H9 (cell line): ENCODE measurements around the gene WDR27. TPM values are rescaled to one million over a fixed set of nuclear protein-coding genes. Genes with fewer than 3 reads are reported as not detected.

Experiments
- DNase-seq: peaks from one replicate; pipeline ENCODE4 v3.0.0-alpha.2; 2017
- H2AFZ ChIP-seq: one replicate; pipeline ENCODE4 v1.6.1; 2013; ENCODE audit warnings: mild to moderate bottlenecking, low read length, control low read depth, moderate library complexity
- H2AK5ac ChIP-seq: 2 replicates; pipeline ENCODE4 v1.6.1; 2013; ENCODE audit warnings: low read length, control low read depth, mixed read lengths; ENCODE audit not compliant: insufficient read length
- H2BK120ac ChIP-seq: one replicate; pipeline ENCODE4 v1.6.1; 2013; ENCODE audit warnings: low read depth, mild to moderate bottlenecking, low read length, control low read depth, inconsistent platforms; ENCODE audit not compliant: poor library complexity, severe bottlenecking
- H2BK12ac ChIP-seq: 2 replicates; pipeline ENCODE4 v1.6.1; 2013; ENCODE audit warnings: low read length, control low read depth, mixed read lengths, low read depth; ENCODE audit not compliant: insufficient read length
- H2BK15ac ChIP-seq: 2 replicates; pipeline ENCODE4 v1.6.1; 2013; ENCODE audit warnings: low read depth, low read length, control low read depth
- H2BK20ac ChIP-seq: one replicate; pipeline ENCODE4 v1.6.1; 2013; ENCODE audit warnings: low read depth, mild to moderate bottlenecking, low read length, control low read depth, inconsistent platforms; ENCODE audit not compliant: poor library complexity, severe bottlenecking
- H2BK5ac ChIP-seq: 2 replicates; pipeline ENCODE4 v1.6.1; 2013; ENCODE audit warnings: low read length, control low read depth, mixed read lengths; ENCODE audit not compliant: insufficient read length
- H3K14ac ChIP-seq: 2 replicates; pipeline ENCODE4 v1.6.1; 2013; ENCODE audit warnings: low read length, control low read depth; ENCODE audit not compliant: insufficient read depth
- H3K18ac ChIP-seq: 2 replicates; pipeline ENCODE4 v1.6.1; 2013; ENCODE audit warnings: low read depth, mild to moderate bottlenecking, mixed read lengths, low read length, control low read depth; ENCODE audit not compliant: insufficient read length
- H3K23ac ChIP-seq: 2 replicates; pipeline ENCODE4 v1.6.1; 2013; ENCODE audit warnings: low read length, control low read depth, mixed read lengths, low read depth; ENCODE audit not compliant: insufficient read length
- H3K23me2 ChIP-seq: 2 replicates; pipeline ENCODE4 v1.6.1; 2013; ENCODE audit warnings: low read depth, mild to moderate bottlenecking, mixed read lengths, low read length, control low read depth; ENCODE audit not compliant: insufficient read length, poor library complexity, severe bottlenecking
- H3K27ac ChIP-seq: 2 replicates; pipeline ENCODE4 v1.5.1; 2013; ENCODE audit warnings: low read length, control low read depth, mixed read lengths, low read depth; ENCODE audit not compliant: insufficient read length
- H3K27me3 ChIP-seq: 2 replicates; pipeline ENCODE4 v1.6.1; 2013; ENCODE audit warnings: low read length, control low read depth, inconsistent platforms; ENCODE audit not compliant: insufficient read depth
- H3K4ac ChIP-seq: 2 replicates; pipeline ENCODE4 v1.6.1; 2013; ENCODE audit warnings: low read depth, mild to moderate bottlenecking, control low read depth, inconsistent platforms, low read length, moderate library complexity
- H3K4me1 ChIP-seq: 2 replicates; pipeline ENCODE4 v1.6.1; 2013; ENCODE audit warnings: low read length, control low read depth, inconsistent platforms; ENCODE audit not compliant: insufficient read depth
- H3K4me2 ChIP-seq: 2 replicates; pipeline ENCODE4 v1.6.1; 2013; ENCODE audit warnings: low read length, control low read depth, mixed read lengths; ENCODE audit not compliant: insufficient read length, insufficient read depth
- H3K56ac ChIP-seq: 2 replicates; pipeline ENCODE4 v1.6.1; 2013; ENCODE audit warnings: low read depth, mild to moderate bottlenecking, mixed read lengths, low read length, control low read depth; ENCODE audit not compliant: insufficient read length
- H3K79me1 ChIP-seq: 2 replicates; pipeline ENCODE4 v1.6.1; 2013; ENCODE audit warnings: low read depth, mild to moderate bottlenecking, moderate library complexity, low read length, control low read depth, inconsistent platforms; ENCODE audit not compliant: insufficient read depth, poor library complexity, severe bottlenecking
- H3K79me2 ChIP-seq: 2 replicates; pipeline ENCODE4 v1.6.1; 2013; ENCODE audit warnings: low read length, control low read depth, inconsistent platforms; ENCODE audit not compliant: insufficient read depth
- H3K9ac ChIP-seq: 2 replicates; pipeline ENCODE4 v1.6.1; 2013; ENCODE audit warnings: low read length, control low read depth, mixed read lengths; ENCODE audit not compliant: insufficient read length; ENCODE audit errors: extremely low read depth
- H3K9me3 ChIP-seq: one replicate; pipeline ENCODE4 v1.6.1; 2013; ENCODE audit warnings: low read depth, low read length, inconsistent platforms; ENCODE audit not compliant: control insufficient read depth
- H3T11ph ChIP-seq: one replicate; pipeline ENCODE4 v1.6.1; 2013; ENCODE audit warnings: mild to moderate bottlenecking, low read length, control low read depth, inconsistent platforms
- H4K20me1 ChIP-seq: one replicate; pipeline ENCODE4 v1.6.1; 2013; ENCODE audit not compliant: control insufficient read depth, insufficient read length, insufficient read depth
- H4K5ac ChIP-seq: 2 replicates; pipeline ENCODE4 v1.6.1; 2013; ENCODE audit warnings: low read depth, mild to moderate bottlenecking, mixed read lengths, low read length, control low read depth; ENCODE audit not compliant: insufficient read length
- H4K8ac ChIP-seq: replicated peaks from 2 replicates; pipeline ENCODE4 v1.6.1; 2013; ENCODE audit warnings: low read length, control low read depth, mixed read lengths, low read depth; ENCODE audit not compliant: insufficient read length
- H4K91ac ChIP-seq: 2 replicates; pipeline ENCODE4 v1.6.1; 2013; ENCODE audit warnings: low read depth, mild to moderate bottlenecking, moderate library complexity, mixed read lengths, low read length, control low read depth; ENCODE audit not compliant: insufficient read length
- H3K27ac Mint-ChIP-seq, 3 experiments: 2 replicates in 2 of 3; 3 replicates in 1 of 3; pipeline ENCODE4 v1.8.0; 2020 to 2021; ENCODE audit warnings: mixed read lengths in 3 of 3, mild to moderate bottlenecking in 1 of 3, moderate library complexity in 1 of 3
- H3K27me3 Mint-ChIP-seq: 2 replicates; pipeline ENCODE4 v1.8.0; 2021; ENCODE audit warnings: low read depth, mild to moderate bottlenecking, moderate library complexity, mixed read lengths
- H3K36me3 Mint-ChIP-seq, 3 experiments: 2 replicates in 2 of 3; 3 replicates in 1 of 3; pipeline ENCODE4 v1.8.0; 2020 to 2021; ENCODE audit warnings: low read depth in 3 of 3, mixed read lengths in 3 of 3; ENCODE audit not compliant: insufficient read depth in 1 of 3
- H3K4me1 Mint-ChIP-seq, 2 experiments: 2 replicates each; pipeline ENCODE4 v1.8.0; 2020; ENCODE audit warnings: mixed read lengths in 2 of 2
- H3K4me3 Mint-ChIP-seq, 2 experiments: 2 replicates in 1 of 2; 3 replicates in 1 of 2; pipeline ENCODE4 v1.8.0; 2020 to 2021; ENCODE audit warnings: mild to moderate bottlenecking in 2 of 2, mixed read lengths in 2 of 2, moderate library complexity in 1 of 2
- H3K9me3 Mint-ChIP-seq, 2 experiments: 2 replicates in 1 of 2; 3 replicates in 1 of 2; pipeline ENCODE4 v1.8.0; 2020; ENCODE audit warnings: mild to moderate bottlenecking in 2 of 2, mixed read lengths in 2 of 2, moderate library complexity in 1 of 2
- WGBS: extraction: QIAGEN DNeasy Blood & Tissue Kit; methylation state at CpG from one replicate; pipeline ENCODE4 v1.1.7; 2013; ENCODE audit warnings: missing lambda C conversion rate, low lambda C conversion rate, mixed read lengths; ENCODE audit not compliant: insufficient read length; ENCODE audit errors: extremely low coverage; 5-methylcytosine and 5-hydroxymethylcytosine counted together
- total RNA-seq: library from RNA; stranded (reverse); gene quantifications from 2 replicates; pipeline ENCODE4 v1.2.1, GENCODE V29; 2021
- TF ChIP-seq, protein P1 (sequence below): fragments of 200-600 bp; sonication (generic); conservative IDR thresholded peaks from 3 replicates; pipeline ENCODE4 v1.8.0; 2021; ENCODE audit warnings: antibody characterized with exemption, mild to moderate bottlenecking

The WDR27 gene
- total RNA-seq, 1 experiment from 2014 or later = 48.7 TPM

DNA sequence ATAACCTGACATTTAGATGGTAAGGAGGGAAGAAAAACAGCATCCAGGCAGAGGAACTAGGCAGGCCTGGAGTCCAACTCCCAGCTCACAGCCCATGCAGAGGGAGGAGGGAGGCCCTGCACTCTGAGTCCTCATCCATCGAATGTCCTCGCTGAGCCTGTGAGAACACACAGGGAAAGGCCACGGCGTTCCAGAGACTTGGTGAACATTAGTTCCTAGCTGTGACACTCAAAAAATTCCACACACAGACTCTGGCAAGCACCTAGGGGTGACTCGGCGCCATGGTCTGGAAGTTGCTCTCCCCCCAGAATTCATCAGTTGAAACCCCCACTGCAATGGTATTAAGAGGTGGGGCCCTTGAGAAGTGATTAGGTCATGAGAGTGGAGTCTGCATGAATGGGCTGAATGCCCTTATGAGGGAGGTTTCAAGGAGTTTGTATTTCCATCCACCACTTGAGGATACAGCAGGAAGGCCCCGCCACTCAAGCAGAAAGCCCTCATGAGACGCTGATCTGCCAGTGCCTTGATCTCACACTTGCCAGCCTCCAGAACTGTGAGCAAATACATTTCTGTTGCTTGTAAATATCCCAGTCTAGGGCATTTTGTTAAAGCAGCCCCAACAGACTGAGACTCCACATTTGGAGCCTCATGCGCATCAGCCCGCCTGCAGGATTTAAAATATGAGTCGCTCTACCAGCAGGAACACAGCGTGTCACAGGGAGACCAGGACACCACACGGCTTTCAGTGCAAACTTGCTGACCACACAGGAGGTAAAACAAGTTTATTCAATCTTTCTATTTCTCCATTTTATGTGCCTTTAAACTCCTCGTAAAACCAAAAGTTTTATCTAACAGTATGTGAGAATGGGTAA, 73.9 kb downstream of the WDR27 start:
- H3T11ph ChIP-seq = no peak overlapping the region
- Mint-ChIP-seq H3K4me1 (peaks cover 7 to 13% of the 10 kb centered on the region in 2 experiments), H3K36me3 (peaks cover 31 to 60% (median 56%) of the 10 kb centered on the region in 3 experiments), H3K4me3 (no peak overlapping the region), H3K27ac (no peak overlapping the region), H3K27me3 (no peaks in the 10 kb centered on the region), H3K9me3 (peaks cover 2 to 9% of the 10 kb centered on the region in 2 experiments; a peak in 3 of 5 replicates)
- H4K91ac ChIP-seq = no peak overlapping the region
- H4K20me1 ChIP-seq = no peaks in the 10 kb centered on the region
- no peak overlapping the region for H2AFZ ChIP-seq
- H3K18ac ChIP-seq = no peak overlapping the region
- H3K27me3 ChIP-seq = no peaks in the 10 kb centered on the region
- H4K8ac ChIP-seq = no peak overlapping the region
- H2BK5ac ChIP-seq = no peak overlapping the region
- no peaks in the 10 kb centered on the region for H3K79me2 ChIP-seq
- no peak overlapping the region for H3K4me2 ChIP-seq
- no peaks in the 10 kb centered on the region for H3K23me2 ChIP-seq
- no peak overlapping the region for H3K56ac ChIP-seq
- no peak overlapping the region for H2BK120ac ChIP-seq
- H3K4me1 ChIP-seq = no peaks in the 10 kb centered on the region
- no peak overlapping the region for H2AK5ac ChIP-seq
- no peak overlapping the region for H2BK20ac ChIP-seq
- TF ChIP-seq, protein P1, sequence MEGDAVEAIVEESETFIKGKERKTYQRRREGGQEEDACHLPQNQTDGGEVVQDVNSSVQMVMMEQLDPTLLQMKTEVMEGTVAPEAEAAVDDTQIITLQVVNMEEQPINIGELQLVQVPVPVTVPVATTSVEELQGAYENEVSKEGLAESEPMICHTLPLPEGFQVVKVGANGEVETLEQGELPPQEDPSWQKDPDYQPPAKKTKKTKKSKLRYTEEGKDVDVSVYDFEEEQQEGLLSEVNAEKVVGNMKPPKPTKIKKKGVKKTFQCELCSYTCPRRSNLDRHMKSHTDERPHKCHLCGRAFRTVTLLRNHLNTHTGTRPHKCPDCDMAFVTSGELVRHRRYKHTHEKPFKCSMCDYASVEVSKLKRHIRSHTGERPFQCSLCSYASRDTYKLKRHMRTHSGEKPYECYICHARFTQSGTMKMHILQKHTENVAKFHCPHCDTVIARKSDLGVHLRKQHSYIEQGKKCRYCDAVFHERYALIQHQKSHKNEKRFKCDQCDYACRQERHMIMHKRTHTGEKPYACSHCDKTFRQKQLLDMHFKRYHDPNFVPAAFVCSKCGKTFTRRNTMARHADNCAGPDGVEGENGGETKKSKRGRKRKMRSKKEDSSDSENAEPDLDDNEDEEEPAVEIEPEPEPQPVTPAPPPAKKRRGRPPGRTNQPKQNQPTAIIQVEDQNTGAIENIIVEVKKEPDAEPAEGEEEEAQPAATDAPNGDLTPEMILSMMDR = no peak
- no peak overlapping the region for H3K14ac ChIP-seq
- H2BK12ac ChIP-seq = no peak overlapping the region
- no peaks in the 10 kb centered on the region for H3K79me1 ChIP-seq
- no peak overlapping the region for H2BK15ac ChIP-seq
- no peaks in the 10 kb centered on the region for H3K9me3 ChIP-seq
- no peak overlapping the region for H4K5ac ChIP-seq
- no peak for DNase-seq
- H3K9ac ChIP-seq = no peak overlapping the region
- H3K27ac ChIP-seq = no peak overlapping the region
- no peak overlapping the region for H3K4ac ChIP-seq
- no CpG with 5 or more reads among the region's 14 CpGs for WGBS
- H3K23ac ChIP-seq = no peak overlapping the region
